LHCN-M2 (cell line): ENCODE data around the gene KHNYN. TPM values are rescaled to one million over a fixed set of nuclear protein-coding genes. Genes with fewer than 3 reads are reported as not detected.

ENCODE experiments used
- DNase-seq: peaks from one replicate; pipeline ENCODE4 v3.0.0-alpha.2; 2012; ENCODE audit warnings: low read depth
- total RNA-seq: library from RNA; depleted of rRNA; stranded (reverse); fragments of >200 nt; gene quantifications from 2 replicates; pipeline ENCODE4 v1.2.3, GENCODE V29; 2014

Gene KHNYN
- total RNA-seq, 1 experiment from 2014 or later = 29.7 TPM

DNA sequence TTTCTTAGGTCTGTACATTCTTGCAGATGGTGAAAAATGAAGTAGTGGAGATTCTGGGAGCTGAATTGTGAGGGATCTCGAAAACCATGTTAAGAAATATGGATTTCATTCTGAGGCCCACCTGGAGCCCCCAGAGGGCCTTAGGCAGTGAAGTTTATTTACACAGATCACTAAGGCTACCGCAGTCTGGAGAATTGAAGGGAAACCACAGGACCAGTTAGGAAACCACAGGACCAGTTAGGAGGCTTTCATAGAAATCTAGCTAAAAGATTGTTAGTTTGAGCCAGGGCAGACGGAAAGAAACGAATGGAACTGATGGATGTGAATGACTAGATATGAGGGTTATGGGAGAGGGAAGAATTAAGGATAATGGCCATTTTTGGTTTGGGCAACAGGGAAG is 7.5 kb upstream of the KHNYN start:
- no peak for DNase-seq

DNA sequence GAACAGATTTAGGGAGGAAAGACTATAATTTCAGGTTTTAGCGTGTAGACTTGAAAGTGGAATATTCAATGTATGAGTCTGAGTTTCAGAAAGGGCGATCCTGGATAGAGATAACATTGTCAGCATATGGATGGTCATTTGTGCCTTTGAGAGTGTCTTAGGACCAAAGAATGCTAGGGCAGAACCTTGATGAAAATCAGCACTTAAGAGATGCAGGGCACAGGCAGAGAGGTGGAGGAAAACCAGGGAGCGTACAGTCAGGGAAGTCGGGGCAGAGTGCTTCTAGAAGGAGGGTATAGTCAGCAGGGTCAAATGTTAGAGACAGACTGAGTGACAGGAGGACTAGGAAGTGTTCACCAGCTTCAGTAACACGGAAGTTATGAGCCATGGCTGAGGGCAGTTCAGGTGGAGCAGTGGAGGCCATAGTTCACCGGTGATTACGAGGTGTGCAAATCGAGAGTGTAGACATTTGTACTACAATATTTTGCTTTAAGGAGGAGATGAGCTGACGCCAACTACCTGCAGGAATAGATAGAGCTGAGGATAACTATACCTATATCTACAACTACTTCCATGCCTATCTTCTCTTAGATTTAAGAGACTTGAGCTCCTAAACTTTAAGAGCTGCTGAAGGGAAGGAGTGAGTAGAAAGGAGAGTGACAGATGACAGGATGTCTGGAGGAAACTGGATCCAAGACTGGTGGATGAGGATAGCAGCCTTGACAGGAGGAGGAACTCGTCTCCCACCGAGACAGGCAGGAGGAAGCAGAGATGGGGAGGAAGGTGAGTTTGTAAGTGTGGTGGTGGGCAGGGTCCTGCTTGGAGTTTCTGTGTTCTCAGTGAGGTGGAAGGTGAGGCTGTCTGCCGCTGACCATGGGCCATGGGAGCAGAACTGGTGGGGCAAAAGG is 6.8 kb upstream of the KHNYN start:
- no peak for DNase-seq

DNA sequence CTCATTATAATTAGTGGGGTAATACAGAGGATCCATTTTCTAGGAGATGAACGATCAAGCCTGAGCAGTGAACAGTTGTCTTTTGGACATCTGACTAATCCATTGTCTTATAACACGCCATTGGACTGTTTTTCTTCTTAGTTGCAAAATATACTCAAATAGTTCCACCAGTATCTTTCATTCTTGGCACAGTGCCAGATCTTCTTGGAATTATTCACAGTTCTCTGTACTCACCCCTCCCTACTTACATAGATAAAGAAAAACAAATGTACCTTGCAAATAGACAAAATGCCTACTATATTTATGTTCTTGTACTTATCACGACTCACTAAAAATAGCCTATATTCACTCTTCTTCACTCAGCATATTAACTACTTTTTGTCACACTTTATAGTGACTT is 4.0 kb upstream of the KHNYN start:
- DNase-seq = peak; percentile 88

DNA sequence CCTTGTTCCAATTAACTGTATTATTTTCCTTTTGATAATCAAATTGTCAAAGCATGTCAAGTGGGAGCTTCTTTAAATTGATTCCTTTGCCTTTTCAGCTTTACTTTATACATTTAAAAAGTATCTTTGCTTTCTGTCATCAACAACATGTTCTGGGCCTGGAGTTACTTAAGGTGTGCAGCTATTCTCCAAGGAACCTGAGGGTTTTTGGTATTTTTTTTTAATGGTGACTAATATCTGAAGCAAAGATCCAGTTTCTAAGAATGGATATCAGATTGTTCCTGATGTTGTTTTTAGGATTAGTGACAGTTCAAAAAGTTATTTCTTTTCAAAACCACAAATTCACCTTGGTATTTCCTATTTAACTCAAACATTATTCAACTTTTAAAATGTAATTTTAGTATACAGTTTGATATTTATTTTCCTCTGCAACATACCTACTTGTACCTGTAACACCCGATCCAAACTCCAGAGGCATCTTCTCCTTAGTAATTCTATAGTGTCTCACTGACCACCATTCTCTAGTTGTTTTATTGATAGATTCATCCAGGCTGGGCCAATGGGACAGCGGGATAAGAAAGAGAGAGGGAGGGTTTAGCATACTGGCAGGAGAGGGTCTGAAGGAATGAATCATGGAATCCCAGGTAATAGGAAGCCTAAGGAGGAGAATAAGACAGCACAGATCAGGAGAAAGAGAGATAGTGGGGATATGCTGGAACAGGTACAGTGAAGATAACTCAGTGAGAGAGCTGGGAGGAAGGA is 3.4 kb upstream of the KHNYN start:
- no peak for DNase-seq

DNA sequence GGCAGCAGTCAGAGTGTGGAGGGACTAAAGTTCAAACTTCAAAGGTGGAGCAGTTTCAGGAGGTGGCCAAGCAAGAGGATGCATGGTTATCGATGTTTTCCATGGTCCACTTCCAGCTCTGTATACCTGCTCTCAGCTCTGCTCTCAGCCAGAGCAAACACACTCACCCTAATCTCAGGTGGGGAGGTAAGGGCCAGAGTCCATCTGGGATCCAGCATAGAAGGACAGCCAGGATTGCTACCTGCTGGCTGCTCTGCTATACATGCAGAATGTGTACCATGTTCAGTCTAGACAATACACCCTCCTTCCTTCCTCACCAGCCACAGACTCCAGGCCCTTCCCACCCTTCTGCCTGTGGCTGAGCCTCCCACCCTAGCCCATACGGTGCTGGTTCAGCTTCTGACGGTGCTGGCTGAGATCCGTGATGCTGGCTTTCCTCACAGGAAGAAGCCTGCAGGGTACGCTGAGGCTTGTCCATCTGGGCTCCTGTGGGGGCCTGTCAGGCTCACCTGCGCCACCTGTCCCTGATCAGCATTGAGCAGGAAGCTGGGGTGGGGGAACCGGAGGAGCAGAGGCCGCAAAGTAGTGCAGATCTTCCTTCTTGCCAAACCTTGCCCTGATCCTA is 2.7 kb upstream of the KHNYN start:
- DNase-seq = no peak

DNA sequence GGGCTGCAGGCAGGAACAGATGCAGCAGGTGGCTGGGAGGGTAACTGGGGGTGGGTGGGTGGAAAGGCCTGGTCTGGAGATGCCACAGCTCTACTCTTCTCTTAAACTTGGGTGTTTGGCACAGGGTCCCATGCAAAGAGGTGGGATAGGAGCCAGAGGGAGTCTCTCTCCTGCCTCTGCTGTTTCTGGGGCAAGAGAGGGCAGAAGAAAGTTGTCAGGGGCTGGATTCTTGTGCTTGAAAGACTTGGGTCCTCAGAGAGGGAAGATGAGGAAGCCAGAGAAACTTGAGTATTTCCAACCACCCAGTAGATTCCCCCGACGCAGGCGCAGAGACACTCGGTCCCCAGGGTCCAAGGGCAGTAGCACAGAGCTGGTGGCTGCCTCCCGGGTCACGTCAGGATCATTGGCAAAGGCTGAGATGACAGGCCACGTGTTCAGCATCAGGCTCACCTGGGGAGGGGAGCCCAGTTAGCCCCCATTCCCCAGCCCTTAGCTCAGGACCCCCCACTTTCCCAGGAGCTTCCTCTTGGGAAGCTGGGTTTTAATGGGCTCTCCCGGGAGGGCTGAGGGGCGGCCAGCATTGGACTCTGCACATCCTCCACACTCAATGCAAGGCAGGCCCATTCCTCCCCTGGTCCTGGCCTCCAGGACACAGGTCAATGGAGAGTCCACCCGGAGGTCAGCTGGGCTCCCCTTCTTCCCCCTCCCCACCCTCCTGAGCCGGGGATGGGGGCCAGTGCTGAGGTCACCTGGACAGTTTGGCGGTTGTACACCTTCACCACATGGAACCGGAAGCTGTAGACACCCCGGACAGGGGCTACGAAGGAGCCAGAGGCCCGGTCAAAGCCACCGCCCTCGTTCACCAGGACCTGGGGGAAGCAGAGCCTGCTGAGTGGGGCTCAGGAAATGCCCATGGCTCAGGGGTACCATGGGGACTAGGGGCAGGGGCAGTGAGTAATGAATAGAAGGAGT is 1.9 kb upstream of the KHNYN start:
- DNase-seq = no peak

DNA sequence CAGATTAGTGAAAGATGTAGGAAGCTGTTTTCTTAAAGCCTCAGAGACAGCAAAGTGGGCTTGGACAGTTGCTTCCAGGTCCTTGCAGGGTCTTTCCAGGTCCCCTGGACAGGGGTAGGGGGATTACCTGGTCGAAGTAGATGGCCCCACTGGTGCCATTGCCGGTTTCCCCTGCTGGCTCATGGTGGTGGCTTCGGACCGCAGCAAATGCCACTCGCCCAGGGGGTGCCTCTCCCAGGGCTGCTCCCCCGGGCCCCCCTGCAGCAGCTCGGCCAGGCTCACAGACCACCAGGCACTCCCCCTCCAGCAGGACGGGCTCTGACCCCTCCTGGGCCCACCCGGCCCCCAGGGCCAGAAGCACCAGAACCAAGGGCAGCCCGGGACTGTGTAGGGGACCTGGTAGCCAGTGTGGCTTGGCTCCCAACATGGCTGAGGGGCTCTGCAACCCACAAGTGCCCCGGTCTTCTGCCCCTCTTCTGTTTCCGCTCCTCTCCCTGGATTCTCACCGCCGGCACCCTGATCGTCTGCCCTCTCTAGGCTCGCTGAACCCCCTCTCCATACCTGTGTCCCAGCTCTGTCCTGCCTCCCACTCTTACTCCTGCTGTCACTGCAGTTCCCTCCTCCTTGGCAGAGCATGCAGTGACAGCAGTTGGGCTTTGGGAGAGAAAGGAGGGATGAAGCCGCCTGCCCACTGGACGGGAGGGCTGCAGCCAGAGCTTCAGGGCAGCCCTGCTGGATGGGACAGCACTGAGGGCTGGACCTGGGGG is 943 bp upstream of the KHNYN start:
- DNase-seq = no peak

DNA sequence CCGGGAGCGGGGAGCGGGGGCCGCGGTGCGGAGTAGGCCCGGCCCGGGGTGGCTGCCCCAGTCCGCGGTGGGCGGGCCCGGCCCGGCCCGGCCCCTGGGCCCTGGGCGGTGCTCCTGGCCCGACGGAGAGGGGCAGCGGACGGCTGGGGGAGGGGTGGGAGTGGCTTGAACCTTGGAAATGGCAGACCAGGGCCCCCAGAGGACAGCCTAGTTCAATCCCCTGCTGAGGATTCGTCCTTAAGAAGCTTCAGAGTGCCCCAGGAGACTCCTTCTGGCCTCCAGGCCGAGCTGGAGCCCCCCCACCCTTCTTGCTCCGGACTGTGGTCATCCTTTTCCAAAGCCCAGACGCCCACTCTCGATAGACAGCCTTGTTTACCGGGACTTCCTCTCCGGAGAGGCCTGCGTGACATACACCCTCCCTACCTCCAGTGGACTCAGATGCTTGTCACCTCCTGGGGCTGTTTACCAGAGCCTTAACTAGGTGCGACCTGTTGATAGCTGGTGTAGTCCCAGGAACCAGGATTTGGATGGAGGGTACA is 458 bp downstream of the KHNYN start:
- peak; percentile 69 for DNase-seq

DNA sequence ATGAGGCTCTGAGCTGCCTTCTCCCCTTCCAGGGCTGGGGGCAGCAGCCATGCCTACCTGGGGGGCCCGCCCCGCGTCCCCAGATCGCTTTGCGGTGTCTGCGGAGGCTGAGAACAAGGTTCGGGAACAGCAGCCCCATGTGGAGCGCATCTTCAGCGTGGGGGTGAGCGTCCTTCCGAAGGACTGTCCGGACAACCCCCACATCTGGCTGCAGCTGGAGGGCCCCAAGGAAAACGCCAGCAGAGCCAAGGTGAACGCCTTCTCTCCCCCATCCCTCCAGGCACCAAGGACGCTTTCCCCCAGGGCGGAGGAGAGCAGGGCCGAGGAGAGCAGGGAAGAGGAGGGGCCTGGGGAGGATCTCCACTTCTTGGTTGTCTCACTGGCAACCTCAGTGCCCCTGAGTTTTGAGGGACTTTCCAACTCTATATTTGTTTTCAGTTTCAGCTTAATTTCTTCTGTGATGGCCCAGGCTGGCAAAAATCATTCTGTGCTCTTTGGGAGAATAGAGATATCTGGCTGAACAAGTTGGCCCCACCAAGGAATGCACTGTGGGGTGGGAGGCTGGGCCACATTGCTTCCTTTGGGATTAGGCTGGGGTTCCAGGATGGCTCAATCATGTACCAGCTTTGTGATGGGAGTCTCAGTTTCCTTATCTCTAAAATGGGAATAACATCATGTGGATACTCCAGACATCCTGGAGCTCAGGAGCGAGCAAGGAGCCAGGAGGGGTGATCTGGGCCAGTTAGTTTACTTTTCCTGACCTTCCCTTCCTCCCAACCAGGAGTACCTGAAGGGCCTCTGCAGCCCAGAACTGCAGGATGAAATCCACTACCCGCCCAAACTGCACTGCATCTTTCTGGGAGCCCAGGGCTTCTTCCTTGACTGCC is 1.2 kb downstream of the KHNYN start:
- DNase-seq = peak; percentile 39

DNA sequence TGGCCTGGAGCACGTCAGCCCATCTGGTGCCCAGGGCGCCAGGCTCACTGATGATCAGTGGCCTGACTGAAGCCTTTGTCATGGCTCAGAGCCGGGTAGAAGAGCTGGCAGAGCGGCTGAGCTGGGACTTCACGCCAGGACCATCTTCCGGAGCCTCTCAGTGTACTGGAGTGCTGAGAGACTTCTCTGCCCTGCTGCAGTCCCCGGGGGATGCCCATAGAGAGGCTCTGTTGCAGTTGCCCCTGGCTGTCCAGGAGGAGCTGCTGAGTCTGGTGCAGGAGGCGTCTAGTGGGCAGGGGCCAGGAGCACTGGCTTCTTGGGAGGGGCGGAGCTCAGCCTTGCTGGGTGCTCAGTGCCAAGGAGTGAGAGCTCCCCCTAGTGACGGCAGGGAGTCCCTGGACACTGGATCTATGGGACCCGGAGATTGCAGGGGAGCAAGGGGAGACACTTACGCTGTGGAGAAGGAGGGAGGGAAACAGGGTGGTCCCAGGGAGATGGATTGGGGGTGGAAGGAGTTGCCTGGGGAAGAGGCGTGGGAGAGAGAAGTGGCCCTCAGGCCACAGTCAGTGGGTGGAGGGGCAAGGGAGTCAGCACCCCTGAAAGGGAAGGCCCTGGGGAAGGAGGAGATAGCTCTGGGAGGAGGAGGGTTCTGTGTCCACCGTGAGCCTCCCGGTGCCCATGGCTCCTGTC is 2.0 kb downstream of the KHNYN start:
- DNase-seq = peak; percentile 89

DNA sequence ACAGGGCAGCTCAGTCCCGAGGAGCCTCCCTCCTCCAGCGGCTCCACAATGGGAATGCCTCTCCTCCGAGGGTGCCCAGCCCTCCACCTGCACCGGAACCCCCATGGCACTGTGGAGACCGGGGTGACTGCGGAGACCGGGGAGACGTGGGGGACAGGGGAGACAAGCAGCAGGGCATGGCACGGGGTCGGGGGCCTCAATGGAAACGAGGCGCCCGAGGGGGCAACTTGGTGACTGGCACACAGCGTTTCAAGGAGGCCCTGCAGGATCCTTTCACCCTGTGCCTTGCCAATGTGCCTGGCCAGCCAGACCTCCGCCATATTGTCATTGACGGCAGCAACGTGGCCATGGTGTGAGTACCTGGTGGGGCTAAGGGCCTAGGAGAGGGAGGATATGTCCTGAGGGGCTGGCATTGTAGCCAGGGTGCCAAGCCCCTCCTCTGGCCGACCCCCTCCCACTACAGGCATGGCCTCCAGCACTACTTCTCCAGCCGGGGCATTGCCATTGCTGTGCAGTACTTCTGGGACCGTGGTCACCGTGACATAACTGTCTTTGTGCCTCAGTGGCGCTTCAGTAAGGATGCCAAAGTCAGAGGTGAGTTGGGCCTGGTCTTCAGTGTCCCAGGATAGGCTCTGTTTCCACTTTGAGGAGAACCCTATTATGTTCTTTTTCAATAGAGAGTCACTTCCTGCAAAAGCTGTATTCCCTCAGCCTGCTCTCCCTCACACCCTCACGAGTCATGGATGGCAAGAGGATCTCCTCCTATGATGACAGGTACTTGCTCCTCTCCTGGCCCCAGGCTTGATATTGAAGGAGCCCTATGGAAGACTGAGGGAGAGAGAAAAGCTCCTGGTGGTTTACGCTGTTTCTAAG is 2.7 kb downstream of the KHNYN start:
- no peak for DNase-seq

DNA sequence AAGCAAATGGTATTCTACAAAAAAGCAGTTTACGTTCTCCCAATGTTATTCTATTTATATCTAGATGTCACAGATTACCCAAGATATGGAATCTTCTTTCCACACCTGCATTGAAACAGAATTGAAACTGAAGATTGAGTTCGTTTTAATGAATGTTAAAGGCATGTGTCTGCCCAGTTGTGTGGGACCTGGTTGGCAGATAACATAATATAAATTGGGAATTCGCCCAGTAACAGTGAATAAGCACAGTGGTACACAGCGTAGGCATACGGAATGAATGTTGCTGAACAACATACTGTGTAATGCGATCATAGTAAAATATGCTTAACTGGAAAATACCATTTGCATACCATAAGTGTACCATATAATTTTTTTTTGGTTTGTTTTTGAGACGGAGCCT is 4.3 kb downstream of the KHNYN start:
- no peak for DNase-seq

DNA sequence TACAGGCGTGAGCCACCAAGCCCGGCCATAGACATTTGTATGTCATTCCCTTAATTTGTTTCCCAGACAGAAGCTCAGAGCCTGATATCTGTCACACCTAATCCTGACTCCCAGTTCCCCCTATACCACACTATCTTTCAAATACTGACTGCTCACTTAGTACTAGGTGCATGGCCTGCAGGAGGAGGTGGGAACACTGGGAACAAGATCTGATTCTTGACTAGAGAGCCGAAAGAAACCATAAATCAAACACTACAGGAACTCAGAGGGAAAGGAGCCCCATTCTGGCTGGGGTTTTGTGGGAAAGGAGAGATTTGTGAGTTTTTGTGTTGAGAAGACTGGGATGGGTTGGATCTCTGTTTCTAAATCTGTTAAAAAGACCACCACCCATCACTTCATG is 4.9 kb downstream of the KHNYN start:
- no peak for DNase-seq

DNA sequence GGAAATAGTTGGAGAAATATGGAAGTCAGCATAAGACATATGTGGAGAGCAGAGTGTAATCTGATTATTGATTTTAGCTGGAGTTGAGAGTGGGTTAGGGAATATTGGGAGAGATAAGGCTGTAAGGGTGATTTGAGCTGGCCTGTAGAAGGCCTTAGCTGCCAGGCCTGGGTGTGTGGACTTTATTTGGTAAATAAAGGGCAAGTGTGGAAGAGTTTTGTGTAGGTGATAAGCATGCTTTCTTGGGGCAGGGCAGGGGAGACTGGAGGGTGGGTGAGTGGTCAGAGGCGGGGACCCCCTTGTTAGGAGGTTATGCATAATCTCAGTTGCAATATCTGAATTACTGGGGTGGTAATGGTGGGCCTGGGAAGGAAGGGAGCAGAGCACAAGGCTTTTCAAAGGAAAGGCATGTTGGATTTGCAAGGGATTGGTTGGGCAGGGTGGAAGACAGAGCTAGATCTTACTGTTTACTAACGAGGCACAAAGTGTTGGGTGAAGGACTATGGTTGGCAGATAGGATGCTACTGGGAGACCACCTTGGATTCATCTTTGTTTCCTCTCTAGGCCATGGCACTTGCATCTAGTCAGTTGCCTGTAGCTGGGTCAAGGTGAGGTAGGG is 5.5 kb downstream of the KHNYN start:
- DNase-seq = no peak

DNA sequence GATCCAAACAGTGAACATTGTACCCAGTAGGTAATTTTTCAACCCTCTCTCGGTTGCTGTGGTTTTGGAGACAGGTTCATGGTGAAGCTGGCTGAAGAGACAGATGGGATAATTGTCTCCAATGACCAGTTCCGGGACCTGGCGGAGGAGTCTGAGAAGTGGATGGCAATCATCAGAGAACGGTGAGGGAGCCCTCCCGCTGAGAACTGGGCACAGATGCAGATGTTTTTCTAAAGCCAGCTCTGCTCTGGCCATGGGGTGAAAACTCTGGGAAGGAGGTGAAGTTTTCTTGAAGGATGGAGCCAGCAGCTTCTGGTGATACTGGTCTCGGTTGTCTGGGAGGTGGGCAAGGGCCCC is 6.2 kb downstream of the KHNYN start:
- no peak for DNase-seq

DNA sequence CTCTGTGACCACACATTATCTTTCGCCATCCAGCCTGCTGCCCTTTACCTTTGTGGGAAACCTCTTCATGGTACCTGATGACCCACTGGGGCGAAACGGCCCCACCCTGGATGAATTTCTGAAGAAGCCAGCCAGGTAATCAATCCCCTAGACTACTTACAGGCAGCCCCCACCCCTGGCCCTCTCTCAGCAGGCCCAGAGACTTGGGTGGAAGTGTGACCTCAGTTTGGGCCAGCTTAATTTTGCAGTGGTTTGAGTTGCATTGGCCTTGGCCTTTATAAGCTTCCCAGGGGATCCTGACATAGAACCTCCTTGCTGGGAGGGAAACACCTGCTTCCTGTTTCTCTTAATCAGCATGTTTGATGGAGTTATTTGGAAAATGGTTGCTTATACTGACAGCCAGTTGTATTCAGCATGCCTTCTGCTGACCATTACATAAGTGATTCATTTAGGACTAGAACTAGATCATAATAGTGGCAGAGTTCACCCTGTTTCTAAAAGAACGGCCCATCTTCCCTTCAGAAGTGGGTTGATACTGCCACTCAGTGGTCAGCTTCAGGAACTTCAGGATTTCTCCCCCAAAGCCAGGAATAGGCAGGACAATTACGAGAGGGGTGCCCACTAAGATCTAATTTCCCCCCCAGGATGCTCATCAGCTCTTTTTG is 6.7 kb downstream of the KHNYN start:
- DNase-seq = peak; percentile 81
